NCI-H1417 treated with DMSO at 0.1 percent for 48 hours (cell line): Measurements from ENCODE around the gene BCAP31.
"Not testable (repeated sequence)": the region's sequence is repeated elsewhere in the genome, so short reads cannot be mapped to it uniquely, and the experiment has no call there.

Source experiments
- DNase-seq: peaks from one replicate; lab custom pipeline; 2025; lab: John Stamatoyannopoulos, UW

The BCAP31 gene

GRCh38 chrX:153693216-153694086 is 30.7 kb downstream of the BCAP31 start:
- no peak for DNase-seq

DNA sequence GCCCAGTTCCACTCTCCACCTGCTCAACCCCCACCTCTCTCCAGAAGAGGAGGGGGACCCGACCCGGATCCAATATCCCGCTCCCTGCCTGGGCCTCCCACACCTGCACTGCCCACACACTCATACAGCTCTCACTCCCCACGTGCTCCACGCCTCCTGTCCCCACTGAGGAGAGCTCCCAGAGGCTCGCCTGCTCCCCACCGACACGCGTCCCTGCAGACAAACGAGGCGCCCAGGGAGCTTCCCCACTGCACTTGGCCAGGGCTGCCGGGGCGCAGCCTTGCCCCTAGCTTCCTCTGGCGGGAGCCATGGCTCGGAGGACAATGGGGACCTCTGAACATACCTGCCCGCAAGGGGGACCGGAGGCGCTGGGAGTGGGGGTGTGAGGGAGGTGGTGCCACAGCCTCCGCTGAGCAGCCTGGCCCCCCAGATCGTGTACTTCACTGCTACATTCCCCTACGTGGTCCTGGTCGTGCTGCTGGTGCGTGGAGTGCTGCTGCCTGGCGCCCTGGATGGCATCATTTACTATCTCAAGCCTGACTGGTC is 31.5 kb downstream of the BCAP31 start:
- no peak for DNase-seq

- no peak for DNase-seq
Observed at GRCh38 chrX:153692003-153692402, 32.2 kb downstream of the BCAP31 start.

DNA sequence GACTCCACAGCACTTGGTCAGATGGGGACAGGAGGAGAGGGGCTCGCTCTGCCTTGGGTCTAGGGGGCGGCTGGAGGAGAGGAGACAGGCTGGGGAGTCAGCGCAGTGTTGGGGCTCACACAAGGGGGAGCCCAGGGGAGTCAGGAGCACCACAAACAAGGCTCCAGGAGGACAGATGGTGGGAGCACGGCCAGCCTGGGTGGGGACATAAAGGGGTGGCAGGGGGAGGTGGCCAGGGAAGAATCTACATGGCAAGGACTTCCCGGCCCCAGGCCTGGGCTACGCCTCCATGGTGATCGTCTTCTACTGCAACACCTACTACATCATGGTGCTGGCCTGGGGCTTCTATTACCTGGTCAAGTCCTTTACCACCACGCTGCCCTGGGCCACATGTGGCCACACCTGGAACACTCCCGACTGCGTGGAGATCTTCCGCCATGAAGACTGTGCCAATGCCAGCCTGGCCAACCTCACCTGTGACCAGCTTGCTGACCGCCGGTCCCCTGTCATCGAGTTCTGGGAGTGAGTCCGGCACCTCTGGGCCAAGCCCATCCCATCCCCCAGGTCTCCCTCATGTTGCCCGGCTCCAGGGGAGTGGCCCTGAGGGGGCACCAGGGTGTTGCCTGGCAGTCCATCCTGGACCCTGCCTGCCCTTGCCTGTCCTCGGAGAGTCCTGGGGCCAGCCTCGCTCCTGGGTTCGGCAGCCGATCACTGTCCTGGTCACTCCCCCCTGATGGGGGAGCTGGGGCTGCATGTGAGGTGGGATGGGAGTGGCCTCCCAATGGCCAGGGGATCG is 33.0 kb downstream of the BCAP31 start:
- DNase-seq: not testable (repeated sequence)

DNA sequence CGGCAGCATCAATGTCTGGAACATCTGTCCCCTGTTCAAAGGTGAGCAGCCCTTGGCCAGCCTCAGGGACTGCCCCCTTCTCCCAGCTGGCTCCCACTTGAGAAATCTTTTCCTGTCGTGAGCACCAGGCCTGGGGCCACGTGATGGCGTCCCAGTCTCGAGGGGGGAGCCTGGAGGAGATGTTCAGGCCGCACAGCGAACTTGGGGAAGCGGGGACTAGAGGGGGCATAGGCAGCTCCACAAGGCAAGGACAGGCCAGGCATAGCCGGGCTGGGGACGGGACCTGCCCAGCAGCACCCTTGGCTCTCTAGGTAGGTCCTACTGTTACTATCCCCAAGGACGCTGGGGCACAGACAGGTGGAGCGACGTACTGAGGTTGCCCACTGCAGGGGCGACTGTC is 33.7 kb downstream of the BCAP31 start:
- no peak for DNase-seq

DNA sequence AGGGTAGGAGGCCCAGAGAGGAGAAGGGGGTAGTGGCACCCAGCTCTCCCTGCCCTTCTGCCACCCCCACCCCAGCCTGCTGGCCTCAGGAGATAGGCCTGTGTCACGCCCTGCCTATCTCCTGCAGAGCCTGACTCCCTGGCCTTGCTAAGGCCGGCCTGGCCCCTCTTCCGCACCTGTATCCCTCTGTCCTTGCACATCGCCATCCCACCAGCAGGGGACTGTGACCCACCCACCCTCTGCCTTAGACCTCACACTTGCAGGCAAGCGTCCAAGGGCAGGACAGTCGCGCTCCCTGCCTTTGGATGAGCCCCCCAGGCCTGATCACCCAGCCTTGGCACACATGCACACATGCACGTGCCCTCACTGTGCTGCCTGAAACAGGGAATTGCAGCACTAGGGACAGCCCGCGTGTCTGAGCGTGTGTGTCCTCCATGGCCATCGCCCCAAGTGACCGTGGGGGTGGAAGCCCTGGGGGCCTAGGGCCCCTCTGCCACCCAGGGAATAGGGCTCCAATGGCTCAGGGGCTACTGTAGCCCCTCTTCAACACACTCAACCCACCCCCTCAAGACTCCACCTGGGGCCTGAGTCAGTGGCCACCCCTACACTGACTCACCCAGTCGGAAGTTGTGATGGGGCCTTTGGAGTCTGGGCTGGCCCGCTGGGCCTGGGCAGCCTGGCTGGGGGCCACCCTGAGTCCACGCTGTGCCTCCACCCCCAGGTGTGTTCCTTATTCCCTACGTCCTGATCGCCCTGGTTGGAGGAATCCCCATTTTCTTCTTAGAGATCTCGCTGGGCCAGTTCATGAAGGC is 34.3 kb downstream of the BCAP31 start:
- DNase-seq: no peak

DNA sequence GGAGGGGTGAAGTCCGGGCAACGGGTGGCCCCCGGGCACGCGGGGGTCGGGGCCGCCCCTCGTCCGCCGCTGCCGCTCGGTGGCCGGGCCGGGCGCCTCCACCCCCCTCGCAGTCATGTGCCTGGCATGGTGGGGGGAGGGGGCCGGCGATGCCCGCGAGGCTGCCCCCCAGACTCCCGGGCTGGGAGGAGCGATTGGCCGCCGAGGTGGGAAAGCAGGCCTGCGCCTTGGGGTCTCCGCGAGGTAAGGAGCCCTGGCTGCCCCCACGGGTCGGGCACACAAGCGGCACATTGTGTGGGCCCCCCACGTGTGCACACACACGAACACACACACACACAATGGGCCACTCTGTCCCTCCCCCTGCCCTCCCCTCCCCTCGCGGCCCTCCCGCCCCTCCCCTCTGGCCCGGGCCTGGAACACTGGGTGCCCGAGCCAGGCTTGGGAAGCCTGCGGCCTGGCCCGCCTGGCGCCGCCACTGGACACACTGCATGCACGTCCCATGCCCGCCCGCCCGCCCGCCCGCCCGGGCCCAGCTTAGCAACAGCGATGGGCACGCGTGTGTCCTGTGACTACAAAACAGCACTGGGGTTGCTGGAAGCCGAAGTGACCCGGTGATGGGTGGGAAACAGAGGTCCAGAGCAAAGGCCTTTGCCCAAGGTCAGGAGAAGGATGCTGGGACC is 35.1 kb downstream of the BCAP31 start:
- DNase-seq: no peak

DNA sequence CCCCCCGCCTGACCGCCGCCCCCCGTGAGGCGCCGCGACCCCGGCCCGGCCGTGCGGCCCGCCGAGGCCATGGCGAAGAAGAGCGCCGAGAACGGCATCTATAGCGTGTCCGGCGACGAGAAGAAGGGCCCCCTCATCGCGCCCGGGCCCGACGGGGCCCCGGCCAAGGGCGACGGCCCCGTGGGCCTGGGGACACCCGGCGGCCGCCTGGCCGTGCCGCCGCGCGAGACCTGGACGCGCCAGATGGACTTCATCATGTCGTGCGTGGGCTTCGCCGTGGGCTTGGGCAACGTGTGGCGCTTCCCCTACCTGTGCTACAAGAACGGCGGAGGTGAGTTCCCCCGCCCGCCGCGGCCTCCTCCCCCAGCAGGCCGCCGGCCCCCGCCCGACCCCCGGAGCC is 35.7 kb downstream of the BCAP31 start:
- DNase-seq: no peak

GRCh38 chrX:153688071-153688470 is 36.1 kb downstream of the BCAP31 start:
- DNase-seq: no peak

DNA sequence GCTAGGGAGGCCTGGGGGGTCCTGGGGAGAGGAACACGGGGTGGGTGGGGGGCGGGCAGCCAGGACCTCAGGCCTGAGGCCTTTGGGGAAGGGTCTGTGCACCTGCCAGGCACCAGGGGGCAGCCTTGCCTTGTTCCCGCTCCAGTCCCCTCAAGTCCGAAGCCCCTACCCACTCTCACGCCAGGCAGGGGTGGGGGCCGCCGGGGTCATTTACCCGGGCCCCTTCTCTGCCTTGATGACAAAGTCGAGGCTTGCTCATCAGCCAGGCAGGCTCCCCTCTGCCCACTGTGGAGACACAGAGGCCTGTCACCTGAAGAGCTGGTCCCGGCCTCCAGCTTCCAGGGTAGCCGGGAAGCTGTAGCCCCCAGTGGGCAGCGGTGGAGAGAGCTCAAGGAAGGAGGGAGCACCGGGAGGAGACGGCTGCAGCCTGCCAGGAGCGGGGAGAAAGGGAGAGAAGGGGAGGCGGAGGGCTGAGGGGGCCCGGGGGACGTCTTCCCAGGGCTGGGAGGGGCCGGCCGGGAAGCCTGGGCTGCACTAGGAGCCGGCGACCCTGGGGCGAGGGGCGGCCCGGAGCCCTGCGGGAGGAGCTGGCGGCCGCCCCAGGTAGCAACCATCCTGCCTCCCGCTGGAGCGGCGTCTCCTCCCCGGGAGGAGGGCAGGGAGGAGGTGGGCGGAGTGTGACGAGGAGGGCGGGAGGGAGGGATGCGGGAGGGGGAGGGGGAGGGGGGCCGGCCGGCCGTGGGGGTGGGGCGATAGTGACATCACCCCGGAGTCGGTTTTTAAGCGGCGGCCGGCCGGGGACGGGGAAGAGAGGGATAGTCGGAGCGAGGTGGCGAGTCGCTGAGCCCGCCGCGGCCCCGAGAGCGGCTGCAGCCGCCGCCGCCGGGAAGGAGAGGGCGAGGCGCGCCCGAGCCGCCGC is 36.8 kb downstream of the BCAP31 start, which contains the start of gene SLC6A8:
Gene SLC6A8 (plus strand): TSS at position 806 of the 919 bp plus-strand sequence. CDS start 649 bp downstream, outside the sequence.
- DNase-seq: no peak

DNA sequence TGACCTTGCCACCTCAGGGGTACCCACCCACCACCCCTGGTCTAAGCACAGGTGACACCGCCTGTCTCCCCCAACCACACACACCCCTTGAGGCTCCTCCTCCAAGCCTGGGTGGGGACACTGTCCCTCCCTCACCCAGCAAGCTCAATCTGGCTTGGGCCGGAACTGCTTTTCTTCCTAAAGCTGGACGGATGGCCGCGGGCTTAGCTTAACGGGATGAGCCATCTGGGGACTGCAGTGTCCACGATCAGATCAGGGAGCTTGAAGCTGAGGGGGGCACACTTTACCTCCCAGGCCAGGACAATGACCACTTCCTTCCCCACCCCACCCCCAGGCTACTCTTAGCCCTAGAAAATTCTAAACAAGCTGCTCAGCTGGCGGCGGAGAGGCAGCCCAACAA is 37.5 kb downstream of the BCAP31 start:
- no peak for DNase-seq

DNA sequence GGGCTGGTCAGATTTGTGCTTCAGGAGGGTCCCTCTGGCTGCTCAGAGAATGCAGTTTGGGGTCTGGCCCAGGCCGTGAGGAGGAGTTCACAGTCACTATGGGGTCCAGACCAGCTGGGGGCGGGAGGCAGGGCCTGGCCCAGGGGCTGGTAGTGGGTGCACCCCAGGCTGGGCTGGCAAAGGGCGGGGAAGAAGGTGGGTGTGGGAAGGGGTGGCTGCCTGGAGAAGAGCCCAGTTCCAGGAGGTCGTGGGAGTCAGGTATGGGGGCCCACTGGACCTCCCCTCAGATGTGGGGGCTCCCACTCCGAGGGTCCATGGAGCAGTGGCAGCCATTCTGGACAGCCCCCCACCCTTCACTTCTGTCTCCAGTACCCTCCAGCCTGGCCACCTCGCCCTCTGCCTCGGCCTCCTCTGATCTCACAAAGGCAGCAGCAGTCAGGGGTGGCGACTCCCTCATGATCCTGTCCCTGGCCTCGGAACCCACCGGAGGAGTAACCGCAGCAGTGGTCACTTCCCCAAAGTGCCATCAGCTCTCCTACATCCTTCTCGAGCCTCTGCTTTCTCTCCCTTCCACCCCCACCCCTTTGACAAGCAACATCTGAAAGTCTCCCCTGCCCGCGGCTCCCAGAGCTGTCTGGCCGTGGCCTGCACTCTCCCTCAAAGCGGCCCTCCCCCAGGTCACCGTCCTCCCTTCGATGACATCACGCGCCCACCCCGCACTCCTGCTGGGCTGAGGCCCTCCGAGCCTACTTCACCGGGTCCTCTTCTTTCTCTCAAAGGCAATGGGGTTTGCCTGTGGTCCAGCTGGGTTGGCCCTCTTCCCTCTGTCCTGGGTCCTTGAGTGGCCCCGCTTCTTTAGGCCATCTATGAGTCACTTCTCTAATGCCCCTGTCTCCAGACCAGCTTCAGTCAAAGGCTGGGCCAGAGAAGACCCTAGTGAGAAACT is 38.2 kb downstream of the BCAP31 start:
- DNase-seq: no peak

DNA sequence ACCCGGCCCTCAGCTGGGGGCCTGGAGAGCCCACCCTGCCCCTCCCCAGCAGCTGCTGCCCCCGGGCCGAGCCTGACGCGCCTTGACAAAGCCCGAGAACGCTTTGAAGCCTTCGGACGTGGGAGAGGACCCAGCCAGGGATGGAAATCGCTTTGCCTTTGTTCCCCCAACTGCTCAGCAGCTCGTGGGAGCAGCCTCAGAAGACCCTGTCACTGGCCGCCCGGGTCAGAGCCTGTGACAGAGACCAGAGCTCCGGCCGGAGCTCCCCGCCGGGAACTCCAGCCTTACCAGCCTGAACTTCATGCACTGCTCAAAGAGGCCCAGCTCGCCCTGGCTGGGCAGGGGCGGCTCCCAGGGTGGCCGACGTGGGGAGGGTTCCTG is 39.0 kb downstream of the BCAP31 start:
- DNase-seq: no peak

GRCh38 chrX:153684467-153685155 is 39.6 kb downstream of the BCAP31 start:
- no peak for DNase-seq

GRCh38 chrX:153683486-153683885 is 40.7 kb downstream of the BCAP31 start:
- DNase-seq: not testable (repeated sequence)

DNA sequence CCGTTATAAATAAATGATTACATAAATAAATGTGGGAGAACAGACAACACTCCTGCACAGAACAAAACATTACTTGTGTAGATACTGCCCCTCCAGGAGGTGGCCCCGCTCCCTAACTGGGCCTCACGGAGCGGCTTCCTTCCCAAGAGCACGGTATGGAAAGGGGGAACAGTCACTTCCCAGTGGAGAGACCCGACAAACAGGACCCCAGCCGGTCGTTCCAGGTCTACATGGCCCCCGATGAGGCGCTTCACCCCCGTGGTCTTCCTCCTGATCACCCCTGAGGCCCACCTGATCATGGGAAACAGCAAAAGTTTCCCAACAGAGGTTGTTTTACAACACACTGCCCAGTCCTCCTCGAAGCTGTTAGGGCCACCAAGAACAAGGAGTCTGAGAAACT is 43.0 kb downstream of the BCAP31 start:
- DNase-seq: no peak

GRCh38 chrX:153674219-153674851 is 49.9 kb downstream of the BCAP31 start:
- no peak for DNase-seq
